Measurements from ENCODE around the gene ZFYVE1.
A peak's percentile ranks its signal among the peaks of the same experiment; 100 is the strongest.
"Not testable (repeated sequence)": the region's sequence is repeated elsewhere in the genome, so short reads cannot be mapped to it uniquely, and the experiment has no call there.

The ZFYVE1 gene

GRCh38 chr14:72962336-72962754, 64.6 kb downstream of the ZFYVE1 start:
- H3K4me3 ChIP-seq, H3K27ac ChIP-seq: not testable (repeated sequence)

- Histone ChIP-seq H3K27ac (no peak overlapping the region), H3K4me3 (no peak overlapping the region)
Measured at GRCh38 chr14:72961579-72962335, 65.1 kb downstream of the ZFYVE1 start.

GRCh38 chr14:72961016-72961415, 65.9 kb downstream of the ZFYVE1 start:
- H3K27ac ChIP-seq, H3K4me3 ChIP-seq: not testable (repeated sequence)

GRCh38 chr14:72958548-72958947, 68.4 kb downstream of the ZFYVE1 start:
- Histone ChIP-seq H3K4me3 (no peak overlapping the region), H3K27ac (no peak overlapping the region)

- no peak overlapping the region for H3K4me3 ChIP-seq
- no peak overlapping the region for H3K27ac ChIP-seq
Measured at GRCh38 chr14:72957213-72957612, 69.7 kb downstream of the ZFYVE1 start.

GRCh38 chr14:72956741-72957140, 70.2 kb downstream of the ZFYVE1 start:
- not testable (repeated sequence) for H3K27ac ChIP-seq

GRCh38 chr14:72952171-72952570, 74.7 kb downstream of the ZFYVE1 start:
- no peak overlapping the region for H3K4me3 ChIP-seq
- no peak overlapping the region for H3K27ac ChIP-seq

More at GRCh38 chr14:72956741-72957140, 70.2 kb downstream of the ZFYVE1 start:
- H3K4me3 ChIP-seq: not testable (repeated sequence)

GRCh38 chr14:72948481-72949138, 78.3 kb downstream of the ZFYVE1 start:
- Histone ChIP-seq H3K4me3 (no peak overlapping the region), H3K27ac (no peak overlapping the region)

GRCh38 chr14:72947366-72948160, 79.3 kb downstream of the ZFYVE1 start:
- Histone ChIP-seq H3K27ac (no peak overlapping the region), H3K4me3 (no peak overlapping the region)

- Histone ChIP-seq H3K27ac (no peak overlapping the region), H3K4me3 (no peak overlapping the region)
Measured at GRCh38 chr14:72946491-72946890, 80.4 kb downstream of the ZFYVE1 start.

GRCh38 chr14:72945356-72946027, 81.4 kb downstream of the ZFYVE1 start:
- Histone ChIP-seq H3K27ac (no peak overlapping the region), H3K4me3 (no peak overlapping the region)

GRCh38 chr14:72943876-72944430, 83.0 kb downstream of the ZFYVE1 start:
- H3K27ac ChIP-seq: no peak overlapping the region
- H3K4me3 ChIP-seq: no peak overlapping the region

- H3K27ac ChIP-seq: no peak overlapping the region
- no peak overlapping the region for H3K4me3 ChIP-seq
Measured at GRCh38 chr14:72942934-72943333, 84.0 kb downstream of the ZFYVE1 start.

- Histone ChIP-seq H3K27ac (no peak overlapping the region), H3K4me3 (no peak overlapping the region)
Measured at GRCh38 chr14:72941286-72941985, 85.5 kb downstream of the ZFYVE1 start.

- H3K27ac ChIP-seq: no peak overlapping the region
- no peak overlapping the region for H3K4me3 ChIP-seq
Measured at GRCh38 chr14:72939630-72940029, 87.3 kb downstream of the ZFYVE1 start.

GRCh38 chr14:72932893-72933292, 94.0 kb downstream of the ZFYVE1 start:
- Histone ChIP-seq H3K4me3 (no peak overlapping the region), H3K27ac (no peak overlapping the region)

GRCh38 chr14:72929316-72930080, 97.4 kb downstream of the ZFYVE1 start:
- Histone ChIP-seq H3K4me3 (peak overlapping the region in 2 of 7 experiments; percentile 2 to 35), H3K27ac (peak overlapping the region in 1 of 21 experiments; percentile 41)

- peak overlapping the region in 1 of 7 experiments; percentile 35 for H3K4me3 ChIP-seq
- peak overlapping the region in 1 of 21 experiments; percentile 12 for H3K27ac ChIP-seq
Measured at GRCh38 chr14:72928872-72929271, 98.0 kb downstream of the ZFYVE1 start.

All from skin epidermis (tissue), 12 donors.